ENCODE results near the gene RANGRF. TPM values are rescaled to one million over a fixed set of nuclear protein-coding genes. Genes with fewer than 3 reads are reported as not detected.

The RANGRF gene
- total RNA-seq, 2 experiments from 2014 or later = 55.1 to 55.3 TPM

DNA sequence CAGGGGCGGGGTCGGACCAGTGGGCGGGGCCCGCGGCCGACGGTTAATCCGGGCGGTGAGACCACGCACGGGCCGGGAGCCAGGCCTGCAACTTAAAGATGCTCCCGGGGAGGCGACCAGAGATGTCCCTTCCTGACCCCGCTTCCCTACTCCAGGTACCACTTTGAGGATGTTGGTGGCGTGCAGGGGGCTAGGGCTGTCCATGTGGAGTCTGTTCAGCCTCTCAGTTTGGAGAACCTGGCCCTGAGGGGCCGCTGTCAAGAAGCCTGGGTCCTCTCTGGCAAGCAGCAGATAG lies 580 bp downstream of the RANGRF start:
- H3K27ac Mint-ChIP-seq = peak overlapping the region; percentile 94
- DNase-seq = no peak
- H3K36me3 Mint-ChIP-seq = peaks cover 5% of the 10 kb centered on the region
- no peaks in the 10 kb centered on the region for H3K27me3 Mint-ChIP-seq
- peak overlapping the region; percentile 95 for H3K4me3 Mint-ChIP-seq
- peaks cover 23% of the 10 kb centered on the region for H3K4me1 Mint-ChIP-seq
- H3K9me3 Mint-ChIP-seq = no peaks in the 10 kb centered on the region

DNA sequence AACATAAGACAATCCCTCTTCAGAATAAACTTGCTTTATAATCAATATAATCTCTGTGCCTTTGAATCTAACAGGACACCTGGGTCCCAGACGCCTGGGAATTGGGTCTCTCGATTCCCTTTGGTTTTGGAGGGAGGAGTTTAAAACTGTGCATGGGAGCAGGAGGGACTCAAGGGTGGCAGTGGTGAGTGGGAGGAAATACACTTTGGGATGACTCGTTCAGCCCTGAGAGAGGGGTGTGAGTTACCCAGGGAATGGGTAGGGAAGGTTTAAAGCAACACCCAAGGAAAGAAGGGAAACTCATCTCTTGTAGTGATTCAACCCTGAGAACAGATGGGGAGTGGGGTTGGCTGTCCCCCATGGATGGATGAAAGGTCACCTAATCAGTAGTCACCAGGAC lies 1.6 kb downstream of the RANGRF start:
- H3K27me3 Mint-ChIP-seq = no peaks in the 10 kb centered on the region
- H3K4me3 Mint-ChIP-seq = peak overlapping the region; percentile 95
- peaks cover 5% of the 10 kb centered on the region for H3K36me3 Mint-ChIP-seq
- no peaks in the 10 kb centered on the region for H3K9me3 Mint-ChIP-seq
- H3K27ac Mint-ChIP-seq = peak overlapping the region; percentile 54
- H3K4me1 Mint-ChIP-seq = peaks cover 29% of the 10 kb centered on the region
- no peak for DNase-seq

DNA sequence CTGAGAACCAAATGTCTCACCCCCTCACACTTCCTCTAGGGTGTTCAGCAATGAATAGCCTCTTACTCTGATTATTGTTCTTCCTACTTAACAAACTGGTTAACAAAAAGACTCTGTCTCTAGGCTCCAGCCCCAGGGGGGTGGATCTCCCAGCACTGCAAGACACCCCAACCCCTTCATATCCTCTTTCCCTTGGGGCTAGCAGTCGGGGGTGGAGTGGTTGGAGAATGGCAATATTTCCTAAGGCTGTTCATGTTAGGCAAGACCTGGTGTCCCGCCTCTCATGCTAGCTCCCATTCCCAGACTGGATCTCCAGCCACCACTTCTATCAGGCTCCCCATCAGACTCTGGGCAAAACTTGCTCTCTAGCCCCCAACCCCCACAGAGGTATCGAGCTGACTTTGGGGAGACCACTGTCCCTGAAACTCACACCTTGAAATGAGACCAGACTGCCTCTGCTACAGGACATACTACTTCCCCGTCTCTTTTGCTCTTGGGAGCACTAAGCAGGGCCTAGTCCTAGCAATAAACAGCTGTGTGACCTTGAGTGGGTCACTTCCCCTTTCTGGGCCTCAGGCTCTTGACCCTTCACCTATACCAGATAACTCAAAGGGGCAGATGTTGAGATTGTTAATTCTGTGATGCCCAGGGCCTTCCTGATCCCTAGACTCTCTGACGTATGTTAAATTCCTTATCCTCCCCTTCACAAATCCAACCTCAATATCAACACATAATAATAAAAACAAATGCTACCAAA lies 4.3 kb downstream of the RANGRF start:
- no peaks in the 10 kb centered on the region for H3K27me3 Mint-ChIP-seq
- H3K36me3 Mint-ChIP-seq = peaks cover 5% of the 10 kb centered on the region
- no peak overlapping the region for H3K27ac Mint-ChIP-seq
- H3K4me3 Mint-ChIP-seq = no peak overlapping the region
- DNase-seq = no peak
- H3K9me3 Mint-ChIP-seq = no peaks in the 10 kb centered on the region
- peaks cover 26% of the 10 kb centered on the region for H3K4me1 Mint-ChIP-seq

DNA sequence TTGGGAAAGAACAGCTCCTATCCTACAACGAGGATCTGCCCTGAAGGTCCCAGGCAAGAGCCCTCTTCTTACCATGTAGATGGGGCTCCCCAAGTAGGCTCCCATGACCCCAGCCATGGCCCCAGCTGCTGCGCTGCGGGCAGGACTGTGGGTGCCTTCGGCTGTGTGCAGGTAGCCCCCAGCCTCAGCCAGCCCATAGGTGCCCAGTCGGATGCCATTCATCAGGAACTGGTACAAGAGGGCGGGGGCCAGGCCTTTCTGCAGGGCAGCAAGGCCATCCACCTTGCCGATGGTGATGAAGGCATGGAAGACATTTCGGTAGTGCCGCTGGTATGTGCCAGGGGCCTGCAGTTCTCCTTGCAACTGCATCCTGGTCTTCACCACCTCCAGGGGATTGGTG lies 5.9 kb downstream of the RANGRF start:
- no peak for DNase-seq
- no peaks in the 10 kb centered on the region for H3K9me3 Mint-ChIP-seq
- H3K4me1 Mint-ChIP-seq = peaks cover 21% of the 10 kb centered on the region
- H3K27me3 Mint-ChIP-seq = no peaks in the 10 kb centered on the region
- peak overlapping the region; percentile 83 for H3K4me3 Mint-ChIP-seq
- peaks cover 5% of the 10 kb centered on the region for H3K36me3 Mint-ChIP-seq
- peak overlapping the region; percentile 83 for H3K27ac Mint-ChIP-seq

- Mint-ChIP-seq H3K27me3 (no peaks in the 10 kb centered on the region), H3K4me3 (peak overlapping the region; percentile 83), H3K36me3 (peaks cover 5% of the 10 kb centered on the region), H3K4me1 (peaks cover 16% of the 10 kb centered on the region), H3K9me3 (no peaks in the 10 kb centered on the region), H3K27ac (peak overlapping the region; percentile 83)
- no peak for DNase-seq
These were observed 6.4 kb downstream of the RANGRF start for GRCh38 chr17:8294814-8295316.

GRCh38 chr17:8300226-8300625 lies 11.8 kb downstream of the RANGRF start:
- no peaks in the 10 kb centered on the region for H3K36me3 Mint-ChIP-seq
- H3K27ac Mint-ChIP-seq = no peak overlapping the region
- no peaks in the 10 kb centered on the region for H3K27me3 Mint-ChIP-seq
- H3K9me3 Mint-ChIP-seq = no peaks in the 10 kb centered on the region
- H3K4me1 Mint-ChIP-seq = no peaks in the 10 kb centered on the region
- H3K4me3 Mint-ChIP-seq = no peak overlapping the region
- DNase-seq = no peak

GRCh38 chr17:8300627-8301242 lies 12.3 kb downstream of the RANGRF start:
- no peaks in the 10 kb centered on the region for H3K27me3 Mint-ChIP-seq
- no peaks in the 10 kb centered on the region for H3K9me3 Mint-ChIP-seq
- peak; percentile 54 for DNase-seq
- no peaks in the 10 kb centered on the region for H3K36me3 Mint-ChIP-seq
- no peaks in the 10 kb centered on the region for H3K4me1 Mint-ChIP-seq
- H3K27ac Mint-ChIP-seq = no peak overlapping the region
- H3K4me3 Mint-ChIP-seq = no peak overlapping the region

DNA sequence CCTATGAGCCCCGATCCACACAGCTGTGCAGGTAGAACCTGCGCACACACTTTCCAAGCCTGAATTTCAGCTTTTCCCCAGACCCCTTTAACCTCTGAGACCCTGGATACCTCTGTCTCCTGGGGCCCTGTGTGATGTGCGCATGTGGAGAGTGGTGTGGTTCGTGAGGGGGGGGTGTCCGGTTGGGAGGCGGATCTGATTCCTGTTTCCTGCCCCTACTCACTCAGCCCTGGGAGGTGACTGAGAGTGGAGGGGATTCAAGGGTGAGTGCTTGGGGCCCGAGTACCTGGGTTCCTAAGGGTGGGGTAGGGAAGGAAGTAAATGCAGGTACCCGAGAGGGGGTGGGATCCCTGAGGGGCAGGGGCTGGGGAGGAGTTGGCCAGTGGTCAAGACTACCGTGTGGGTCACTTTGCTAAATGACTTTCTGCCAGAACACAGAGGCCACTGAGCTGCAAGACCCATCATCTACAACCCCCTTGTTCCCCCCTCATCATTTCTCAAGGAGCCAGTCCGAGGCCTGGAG lies 22.2 kb downstream of the RANGRF start:
- Mint-ChIP-seq H3K27ac (no peak overlapping the region), H3K9me3 (no peaks in the 10 kb centered on the region), H3K4me1 (no peaks in the 10 kb centered on the region), H3K36me3 (no peaks in the 10 kb centered on the region), H3K4me3 (no peak overlapping the region), H3K27me3 (peaks cover 23% of the 10 kb centered on the region)
- no peak for DNase-seq

- no peaks in the 10 kb centered on the region for H3K9me3 Mint-ChIP-seq
- no peak for DNase-seq
- no peaks in the 10 kb centered on the region for H3K36me3 Mint-ChIP-seq
- no peak overlapping the region for H3K27ac Mint-ChIP-seq
- no peak overlapping the region for H3K4me3 Mint-ChIP-seq
- H3K27me3 Mint-ChIP-seq = peaks cover 26% of the 10 kb centered on the region
- H3K4me1 Mint-ChIP-seq = no peaks in the 10 kb centered on the region
These were observed 22.8 kb downstream of the RANGRF start for GRCh38 chr17:8311131-8311790.

DNA sequence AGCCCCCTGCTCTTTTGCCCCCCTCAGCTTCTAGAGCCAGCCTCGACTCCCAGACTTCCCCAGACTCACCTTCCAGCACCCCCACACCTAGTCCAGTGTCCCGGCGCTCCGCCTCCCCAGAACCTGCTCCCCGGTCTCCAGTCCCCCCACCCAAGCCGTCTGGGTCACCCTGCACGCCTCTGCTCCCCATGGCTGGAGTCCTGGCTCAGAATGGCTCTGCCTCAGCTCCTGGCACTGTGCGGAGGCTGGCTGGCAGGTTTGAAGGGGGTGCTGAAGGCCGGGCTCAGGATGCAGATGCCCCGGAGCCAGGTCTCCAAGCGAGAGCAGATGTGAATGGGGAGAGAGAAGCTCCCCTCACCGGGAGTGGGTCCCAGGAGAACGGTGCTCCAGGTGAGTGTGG lies 23.8 kb downstream of the RANGRF start:
- Mint-ChIP-seq H3K27ac (no peak overlapping the region), H3K27me3 (peaks cover 28% of the 10 kb centered on the region)

DNA sequence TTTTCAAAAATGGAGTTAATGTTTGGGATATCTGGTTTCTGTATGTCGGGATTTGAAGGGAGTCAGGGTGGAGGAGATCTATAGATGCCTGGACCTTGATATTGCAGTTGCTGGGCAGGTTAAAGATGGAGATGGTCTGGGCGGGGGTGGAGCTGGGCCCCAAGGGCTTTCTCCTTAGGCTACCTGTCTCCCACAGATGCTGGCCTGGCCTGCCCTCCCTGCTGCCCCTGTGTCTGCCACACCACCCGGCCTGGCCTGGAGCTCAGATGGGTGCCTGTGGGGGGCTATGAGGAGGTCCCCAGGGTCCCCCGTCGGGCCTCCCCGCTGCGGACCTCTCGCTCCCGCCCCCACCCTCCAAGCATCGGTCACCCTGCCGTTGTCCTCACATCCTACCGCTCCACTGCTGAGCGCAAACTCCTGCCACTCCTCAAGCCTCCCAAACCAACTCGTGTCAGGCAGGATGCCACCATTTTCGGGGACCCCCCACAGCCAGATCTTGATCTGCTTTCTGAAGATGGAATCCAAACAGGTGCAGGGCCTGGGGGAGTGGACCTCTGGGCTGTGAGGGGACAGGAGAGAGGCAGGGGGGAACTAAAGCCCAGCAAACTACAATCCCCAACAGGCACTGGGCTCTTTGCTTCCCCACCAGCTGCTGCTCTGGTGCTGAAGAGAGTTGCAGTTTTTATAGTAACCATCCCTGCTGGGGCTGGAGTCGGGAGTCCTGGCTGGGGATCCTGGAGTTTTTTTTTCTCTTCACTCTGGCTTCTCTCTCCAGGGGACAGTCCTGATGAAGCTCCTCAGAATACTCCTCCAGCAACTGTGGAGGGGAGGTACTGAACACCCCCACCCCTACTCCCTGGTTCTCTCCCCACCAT lies 24.5 kb downstream of the RANGRF start:
- H3K4me3 Mint-ChIP-seq = no peak overlapping the region
- no peak for DNase-seq
- no peak overlapping the region for H3K27ac Mint-ChIP-seq
- H3K4me1 Mint-ChIP-seq = no peaks in the 10 kb centered on the region
- peaks cover 28% of the 10 kb centered on the region for H3K27me3 Mint-ChIP-seq
- H3K9me3 Mint-ChIP-seq = no peaks in the 10 kb centered on the region
- H3K36me3 Mint-ChIP-seq = no peaks in the 10 kb centered on the region

More for the DNA sequence above, 23.8 kb downstream of the RANGRF start:
- Mint-ChIP-seq H3K36me3 (no peaks in the 10 kb centered on the region), H3K4me3 (no peak overlapping the region), H3K9me3 (no peaks in the 10 kb centered on the region), H3K4me1 (no peaks in the 10 kb centered on the region)
- no peak for DNase-seq

- Mint-ChIP-seq H3K27ac (no peak overlapping the region), H3K27me3 (peaks cover 28% of the 10 kb centered on the region), H3K4me1 (no peaks in the 10 kb centered on the region), H3K36me3 (no peaks in the 10 kb centered on the region), H3K9me3 (no peaks in the 10 kb centered on the region), H3K4me3 (no peak overlapping the region)
- DNase-seq = no peak
These were observed 26.6 kb downstream of the RANGRF start for GRCh38 chr17:8314797-8315763.

GRCh38 chr17:8315764-8316217 lies 27.3 kb downstream of the RANGRF start:
- DNase-seq = no peak
- H3K4me3 Mint-ChIP-seq = no peak overlapping the region
- H3K27me3 Mint-ChIP-seq = peaks cover 28% of the 10 kb centered on the region
- H3K36me3 Mint-ChIP-seq = no peaks in the 10 kb centered on the region
- no peaks in the 10 kb centered on the region for H3K4me1 Mint-ChIP-seq
- H3K9me3 Mint-ChIP-seq = no peaks in the 10 kb centered on the region
- H3K27ac Mint-ChIP-seq = no peak overlapping the region
